GM21717 (cell line): ENCODE data around the gene PCDHGA5.
"Not testable (repeated sequence)": the region's sequence is repeated elsewhere in the genome, so short reads cannot be mapped to it uniquely, and the experiment has no call there.

ENCODE experiments used
- ATAC-seq: cut with Tn5 transposase; IDR thresholded peaks from one replicate; pipeline ENCODE4 v1.9.1; 2021; ENCODE audit warnings: mild to moderate bottlenecking, moderate library complexity; ENCODE audit not compliant: unreplicated experiment

The PCDHGA5 gene

DNA sequence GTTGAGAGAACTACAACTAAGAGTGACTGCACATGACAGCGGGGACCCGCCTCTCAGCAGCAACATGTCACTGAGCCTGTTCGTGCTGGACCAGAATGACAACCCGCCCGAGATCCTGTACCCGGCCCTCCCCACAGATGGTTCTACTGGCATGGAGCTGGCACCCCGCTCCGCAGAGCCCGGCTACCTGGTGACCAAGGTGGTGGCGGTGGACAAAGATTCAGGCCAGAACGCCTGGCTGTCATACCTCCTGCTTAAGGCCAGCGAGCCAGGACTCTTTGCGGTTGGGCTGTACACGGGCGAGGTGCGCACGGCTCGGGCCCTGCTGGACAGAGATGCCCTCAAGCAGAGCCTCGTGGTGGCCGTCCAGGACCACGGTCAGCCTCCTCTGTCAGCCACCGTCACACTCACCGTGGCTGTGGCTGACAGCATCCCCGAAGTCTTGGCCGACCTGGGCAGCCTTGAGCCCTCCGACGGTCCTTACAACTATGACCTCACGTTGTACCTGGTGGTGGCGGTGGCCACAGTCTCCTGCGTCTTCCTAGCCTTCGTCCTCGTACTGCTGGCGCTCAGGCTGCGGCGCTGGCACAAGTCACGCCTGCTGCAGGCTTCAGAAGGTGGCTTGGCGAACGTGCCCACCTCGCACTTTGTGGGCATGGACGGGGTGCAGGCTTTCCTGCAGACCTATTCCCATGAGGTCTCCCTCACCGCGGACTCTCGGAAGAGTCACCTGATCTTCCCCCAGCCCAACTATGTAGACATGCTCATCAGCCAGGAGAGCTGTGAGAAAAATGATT, 20.7 kb downstream of the PCDHGA5 start:
- ATAC-seq, result no peak

DNA sequence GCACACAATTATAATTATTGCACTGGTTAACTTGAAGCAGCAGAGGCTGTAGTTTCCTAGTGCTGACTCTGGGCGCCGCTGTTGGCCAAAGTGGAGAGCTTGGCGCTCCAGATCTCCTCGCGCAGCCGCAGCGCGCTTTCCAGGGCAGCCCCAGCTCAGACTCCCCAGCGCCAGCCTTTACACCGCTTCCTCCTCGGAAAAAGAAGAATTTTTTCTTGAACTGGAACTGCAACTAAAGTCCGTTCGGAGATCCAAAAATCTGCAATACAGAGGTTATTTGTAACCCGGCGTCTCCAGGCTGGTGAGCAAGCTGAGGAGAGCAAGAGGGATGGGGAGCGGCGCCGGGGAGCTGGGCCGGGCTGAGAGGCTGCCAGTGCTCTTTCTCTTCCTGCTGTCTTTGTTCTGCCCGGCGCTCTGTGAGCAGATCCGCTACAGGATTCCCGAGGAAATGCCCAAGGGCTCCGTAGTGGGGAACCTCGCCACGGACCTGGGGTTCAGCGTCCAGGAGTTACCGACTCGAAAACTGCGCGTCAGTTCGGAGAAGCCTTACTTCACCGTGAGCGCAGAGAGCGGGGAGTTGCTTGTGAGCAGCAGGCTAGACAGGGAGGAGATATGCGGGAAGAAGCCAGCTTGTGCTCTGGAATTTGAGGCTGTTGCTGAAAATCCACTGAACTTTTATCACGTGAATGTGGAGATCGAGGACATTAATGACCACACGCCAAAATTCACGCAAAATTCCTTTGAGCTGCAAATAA, 23.8 kb downstream of the PCDHGA5 start, which contains the start of gene PCDHGB4:
TSS of gene PCDHGB4 (plus strand) at position 142 of the 755 bp plus-strand sequence. CDS start at position 329, 187 bp downstream.
- peak; percentile 91 for ATAC-seq

DNA sequence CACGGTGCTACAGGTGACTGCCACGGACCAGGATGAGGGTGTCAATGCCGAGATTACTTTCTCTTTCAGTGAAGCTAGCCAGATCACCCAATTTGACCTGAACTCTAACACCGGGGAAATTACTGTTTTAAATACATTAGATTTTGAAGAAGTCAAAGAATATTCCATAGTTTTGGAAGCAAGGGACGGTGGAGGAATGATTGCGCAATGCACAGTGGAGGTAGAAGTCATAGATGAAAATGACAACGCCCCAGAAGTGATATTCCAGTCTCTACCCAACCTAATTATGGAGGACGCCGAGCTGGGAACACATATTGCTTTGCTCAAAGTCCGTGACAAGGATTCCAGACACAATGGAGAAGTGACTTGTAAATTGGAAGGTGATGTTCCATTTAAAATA, 24.7 kb downstream of the PCDHGA5 start:
- no peak for ATAC-seq

DNA sequence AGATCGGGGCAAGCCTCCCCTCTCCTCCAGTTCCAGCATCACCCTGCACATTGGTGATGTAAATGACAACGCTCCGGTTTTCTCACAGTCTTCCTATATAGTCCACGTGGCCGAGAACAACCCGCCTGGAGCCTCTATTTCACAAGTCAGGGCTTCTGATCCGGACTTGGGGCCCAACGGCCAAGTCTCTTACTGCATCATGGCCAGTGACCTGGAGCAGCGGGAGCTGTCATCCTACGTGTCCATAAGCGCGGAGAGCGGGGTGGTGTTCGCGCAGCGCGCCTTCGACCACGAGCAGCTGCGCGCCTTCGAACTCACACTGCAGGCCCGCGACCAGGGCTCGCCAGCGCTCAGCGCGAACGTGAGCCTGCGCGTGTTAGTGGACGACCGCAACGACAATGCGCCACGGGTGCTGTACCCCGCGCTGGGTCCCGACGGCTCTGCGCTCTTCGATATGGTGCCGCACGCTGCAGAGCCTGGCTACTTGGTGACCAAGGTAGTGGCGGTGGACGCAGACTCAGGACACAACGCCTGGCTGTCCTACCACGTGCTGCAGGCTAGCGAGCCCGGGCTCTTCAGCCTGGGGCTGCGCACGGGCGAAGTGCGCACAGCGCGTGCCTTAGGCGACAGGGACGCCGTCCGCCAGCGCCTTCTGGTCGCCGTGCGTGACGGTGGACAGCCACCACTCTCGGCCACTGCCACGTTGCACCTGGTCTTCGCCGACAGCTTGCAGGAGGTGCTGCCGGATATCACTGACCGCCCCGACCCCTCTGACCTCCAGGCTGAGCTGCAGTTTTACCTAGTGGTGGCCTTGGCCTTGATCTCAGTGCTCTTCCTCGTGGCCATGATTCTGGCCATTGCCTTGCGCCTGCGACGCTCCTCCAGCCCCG, 25.4 kb downstream of the PCDHGA5 start:
- no peak for ATAC-seq

DNA sequence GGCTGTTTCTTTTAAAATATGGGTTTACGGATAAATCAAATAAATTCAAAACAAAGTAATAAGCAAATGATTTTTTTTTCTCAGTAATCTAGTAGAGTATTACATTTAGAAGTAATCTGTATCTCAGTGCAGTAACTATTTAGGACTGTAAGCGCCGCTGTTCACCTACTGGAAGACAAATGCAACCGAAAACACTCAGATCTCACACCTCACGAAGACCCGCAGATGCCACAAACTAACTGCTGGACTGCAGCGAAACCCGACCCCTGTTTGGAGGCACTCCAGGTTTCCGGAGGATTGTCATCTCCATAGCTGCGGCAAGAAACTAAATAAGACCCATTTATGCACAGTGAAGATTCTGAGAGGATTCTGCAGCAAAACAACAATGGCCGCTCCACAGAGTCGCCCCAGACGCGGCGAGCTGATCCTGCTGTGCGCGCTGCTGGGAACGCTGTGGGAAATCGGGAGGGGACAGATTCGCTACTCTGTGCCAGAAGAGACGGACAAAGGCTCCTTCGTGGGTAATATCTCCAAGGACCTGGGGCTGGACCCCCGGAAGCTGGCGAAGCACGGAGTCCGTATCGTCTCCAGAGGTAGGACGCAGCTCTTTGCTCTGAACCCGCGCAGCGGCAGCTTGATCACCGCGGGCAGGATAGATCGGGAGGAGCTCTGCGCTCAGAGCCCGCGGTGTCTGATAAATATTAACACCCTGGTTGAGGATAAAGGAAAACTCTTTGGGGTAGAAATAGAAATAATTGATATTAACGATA, 28.7 kb downstream of the PCDHGA5 start, which contains the start of gene PCDHGA8:
TSS of gene PCDHGA8 (plus strand) at position 205 of the 770 bp plus-strand sequence. CDS start at position 386, 181 bp downstream.
- ATAC-seq, result no peak

DNA sequence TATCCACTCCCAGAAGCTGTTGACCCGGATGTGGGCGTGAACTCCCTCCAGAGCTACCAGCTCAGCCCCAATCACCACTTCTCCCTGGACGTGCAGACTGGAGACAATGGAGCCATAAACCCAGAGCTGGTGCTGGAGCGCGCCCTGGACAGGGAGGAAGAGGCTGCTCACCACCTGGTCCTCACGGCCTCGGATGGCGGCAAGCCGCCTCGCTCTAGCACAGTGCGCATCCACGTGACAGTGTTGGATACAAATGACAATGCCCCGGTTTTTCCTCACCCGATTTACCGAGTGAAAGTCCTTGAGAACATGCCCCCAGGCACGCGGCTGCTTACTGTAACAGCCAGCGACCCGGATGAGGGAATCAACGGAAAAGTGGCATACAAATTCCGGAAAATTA, 29.3 kb downstream of the PCDHGA5 start:
- ATAC-seq, result no peak

DNA sequence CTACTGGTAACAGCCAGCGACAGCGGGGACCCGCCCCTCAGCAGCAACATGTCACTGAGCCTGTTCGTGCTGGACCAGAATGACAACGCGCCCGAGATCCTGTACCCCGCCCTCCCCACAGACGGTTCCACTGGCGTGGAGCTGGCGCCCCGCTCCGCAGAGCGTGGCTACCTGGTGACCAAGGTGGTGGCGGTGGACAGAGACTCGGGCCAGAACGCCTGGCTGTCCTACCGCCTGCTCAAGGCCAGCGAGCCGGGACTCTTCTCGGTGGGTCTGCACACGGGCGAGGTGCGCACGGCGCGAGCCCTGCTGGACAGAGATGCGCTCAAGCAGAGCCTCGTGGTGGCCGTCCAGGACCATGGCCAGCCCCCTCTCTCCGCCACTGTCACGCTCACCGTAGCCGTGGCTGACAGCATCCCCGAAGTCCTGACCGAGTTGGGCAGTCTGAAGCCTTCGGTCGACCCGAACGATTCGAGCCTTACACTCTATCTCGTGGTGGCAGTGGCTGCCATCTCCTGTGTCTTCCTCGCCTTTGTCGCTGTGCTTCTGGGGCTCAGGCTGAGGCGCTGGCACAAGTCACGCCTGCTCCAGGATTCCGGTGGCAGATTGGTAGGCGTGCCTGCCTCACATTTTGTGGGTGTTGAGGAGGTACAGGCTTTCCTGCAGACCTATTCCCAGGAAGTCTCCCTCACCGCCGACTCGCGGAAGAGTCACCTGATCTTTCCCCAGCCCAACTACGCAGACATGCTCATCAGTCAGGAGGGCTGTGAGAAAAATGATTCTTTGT, 30.6 kb downstream of the PCDHGA5 start:
- ATAC-seq, result not testable (repeated sequence)

DNA sequence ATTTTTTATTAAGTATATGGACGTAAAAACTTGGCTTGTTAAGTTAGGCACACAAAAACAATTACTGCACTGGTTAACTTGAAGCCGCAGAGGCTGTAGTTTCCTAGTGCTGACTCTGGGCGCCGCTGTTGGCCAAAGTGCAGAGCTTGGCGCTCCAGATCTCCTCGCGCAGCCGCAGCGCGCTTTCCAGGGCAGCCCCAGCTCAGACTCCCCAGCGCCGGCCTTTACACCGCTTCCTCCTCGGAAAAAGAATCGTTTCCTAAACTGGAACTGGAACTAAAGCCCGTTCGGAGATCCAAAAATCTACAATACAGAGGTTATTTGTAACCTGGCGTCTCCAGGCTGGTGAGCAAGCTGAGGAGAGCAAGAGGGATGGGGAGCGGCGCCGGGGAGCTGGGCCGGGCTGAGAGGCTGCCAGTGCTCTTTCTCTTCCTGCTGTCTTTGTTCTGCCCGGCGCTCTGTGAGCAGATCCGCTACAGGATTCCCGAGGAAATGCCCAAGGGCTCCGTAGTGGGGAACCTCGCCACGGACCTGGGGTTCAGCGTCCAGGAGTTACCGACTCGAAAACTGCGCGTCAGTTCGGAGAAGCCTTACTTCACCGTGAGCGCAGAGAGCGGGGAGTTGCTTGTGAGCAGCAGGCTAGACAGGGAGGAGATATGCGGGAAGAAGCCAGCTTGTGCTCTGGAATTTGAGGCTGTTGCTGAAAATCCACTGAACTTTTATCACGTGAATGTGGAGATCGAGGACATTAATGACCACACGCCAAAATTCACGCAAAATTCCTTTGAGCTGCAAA, 34.0 kb downstream of the PCDHGA5 start, which contains the start of gene PCDHGB5:
TSS of gene PCDHGB5 (plus strand) at position 192 of the 796 bp plus-strand sequence. CDS start at position 373, 181 bp downstream.
- ATAC-seq, result peak; percentile 96

DNA sequence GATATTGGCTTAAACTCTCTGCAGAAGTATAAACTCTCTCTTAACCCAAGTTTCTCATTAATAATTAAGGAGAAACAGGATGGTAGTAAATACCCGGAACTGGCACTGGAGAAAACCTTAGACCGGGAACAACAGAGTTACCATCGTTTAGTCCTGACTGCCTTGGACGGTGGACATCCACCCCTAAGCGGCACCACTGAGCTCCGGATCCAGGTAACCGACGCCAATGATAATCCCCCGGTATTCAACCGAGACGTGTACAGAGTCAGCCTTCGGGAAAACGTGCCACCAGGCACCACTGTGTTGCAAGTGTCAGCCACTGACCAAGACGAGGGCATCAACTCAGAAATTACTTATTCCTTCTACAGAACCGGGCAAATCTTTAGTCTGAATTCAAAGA, 34.6 kb downstream of the PCDHGA5 start:
- ATAC-seq, result no peak

DNA sequence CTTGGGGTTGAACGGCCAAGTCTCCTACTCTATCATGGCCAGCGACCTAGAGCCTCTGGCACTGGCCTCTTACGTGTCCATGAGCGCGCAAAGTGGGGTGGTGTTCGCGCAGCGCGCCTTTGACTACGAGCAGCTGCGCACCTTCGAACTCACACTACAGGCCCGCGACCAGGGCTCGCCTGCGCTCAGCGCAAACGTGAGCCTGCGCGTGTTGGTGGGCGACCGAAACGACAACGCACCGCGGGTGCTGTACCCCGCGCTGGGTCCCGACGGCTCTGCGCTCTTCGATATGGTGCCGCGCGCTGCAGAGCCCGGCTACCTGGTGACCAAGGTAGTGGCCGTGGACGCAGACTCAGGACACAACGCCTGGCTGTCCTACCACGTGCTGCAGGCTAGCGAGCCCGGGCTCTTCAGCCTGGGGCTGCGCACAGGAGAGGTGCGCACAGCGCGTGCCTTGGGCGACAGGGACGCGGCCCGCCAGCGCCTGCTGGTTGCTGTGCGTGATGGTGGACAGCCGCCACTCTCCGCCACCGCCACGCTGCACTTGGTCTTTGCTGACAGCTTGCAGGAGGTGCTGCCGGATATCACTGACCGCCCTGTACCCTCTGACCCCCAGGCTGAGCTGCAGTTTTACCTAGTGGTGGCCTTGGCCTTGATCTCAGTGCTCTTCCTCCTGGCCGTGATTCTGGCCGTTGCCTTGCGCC, 35.7 kb downstream of the PCDHGA5 start:
- no peak for ATAC-seq

DNA sequence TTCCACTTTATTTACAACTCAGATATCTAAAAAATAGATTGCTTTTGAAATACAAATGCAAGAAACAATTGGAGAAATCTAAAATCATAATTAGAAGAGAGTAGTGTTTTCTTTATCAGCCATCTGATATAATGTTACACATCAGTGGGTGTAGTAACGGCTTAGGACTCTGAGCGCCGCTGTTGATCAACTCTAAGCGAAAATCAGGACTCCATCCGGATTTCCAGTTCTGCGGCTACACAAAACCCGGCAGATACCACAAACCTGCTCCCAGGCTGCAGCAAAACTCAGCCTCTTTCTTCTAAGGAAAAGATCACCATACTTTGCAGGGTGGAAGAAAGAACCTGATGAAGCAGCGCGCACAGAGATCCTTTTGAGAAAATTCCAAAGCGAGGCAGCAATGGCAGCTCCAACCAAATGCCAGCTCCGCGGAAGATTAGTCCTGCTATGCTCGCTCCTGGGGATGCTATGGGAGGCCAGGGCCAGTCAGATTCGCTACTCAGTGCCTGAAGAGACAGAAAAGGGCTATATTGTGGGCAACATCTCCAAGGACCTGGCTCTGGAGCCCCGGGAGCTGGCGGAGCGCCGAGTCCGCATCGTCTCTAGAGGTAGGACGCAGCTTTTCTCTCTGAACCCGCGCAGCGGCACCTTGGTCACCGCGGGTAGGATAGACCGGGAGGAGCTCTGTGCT, 38.7 kb downstream of the PCDHGA5 start, which contains the start of gene PCDHGA9:
TSS of gene PCDHGA9 (plus strand) at position 226 of the 691 bp plus-strand sequence. CDS start at position 401, 175 bp downstream.
- ATAC-seq, result no peak

DNA sequence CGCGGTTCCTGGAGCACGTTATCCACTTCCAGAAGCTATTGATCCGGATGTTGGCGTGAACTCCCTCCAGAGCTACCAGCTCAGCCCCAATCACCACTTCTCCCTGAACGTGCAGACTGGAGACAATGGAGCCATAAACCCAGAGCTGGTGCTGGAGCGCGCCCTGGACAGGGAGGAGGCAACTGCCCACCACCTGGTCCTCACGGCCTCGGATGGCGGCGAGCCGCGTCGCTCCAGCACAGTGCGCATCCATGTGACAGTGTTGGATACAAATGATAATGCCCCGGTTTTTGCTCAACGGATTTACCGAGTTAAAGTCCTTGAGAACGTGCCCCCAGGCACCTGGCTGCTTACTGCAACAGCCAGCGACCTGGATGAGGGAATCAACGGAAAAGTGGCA, 39.4 kb downstream of the PCDHGA5 start:
- no peak for ATAC-seq

DNA sequence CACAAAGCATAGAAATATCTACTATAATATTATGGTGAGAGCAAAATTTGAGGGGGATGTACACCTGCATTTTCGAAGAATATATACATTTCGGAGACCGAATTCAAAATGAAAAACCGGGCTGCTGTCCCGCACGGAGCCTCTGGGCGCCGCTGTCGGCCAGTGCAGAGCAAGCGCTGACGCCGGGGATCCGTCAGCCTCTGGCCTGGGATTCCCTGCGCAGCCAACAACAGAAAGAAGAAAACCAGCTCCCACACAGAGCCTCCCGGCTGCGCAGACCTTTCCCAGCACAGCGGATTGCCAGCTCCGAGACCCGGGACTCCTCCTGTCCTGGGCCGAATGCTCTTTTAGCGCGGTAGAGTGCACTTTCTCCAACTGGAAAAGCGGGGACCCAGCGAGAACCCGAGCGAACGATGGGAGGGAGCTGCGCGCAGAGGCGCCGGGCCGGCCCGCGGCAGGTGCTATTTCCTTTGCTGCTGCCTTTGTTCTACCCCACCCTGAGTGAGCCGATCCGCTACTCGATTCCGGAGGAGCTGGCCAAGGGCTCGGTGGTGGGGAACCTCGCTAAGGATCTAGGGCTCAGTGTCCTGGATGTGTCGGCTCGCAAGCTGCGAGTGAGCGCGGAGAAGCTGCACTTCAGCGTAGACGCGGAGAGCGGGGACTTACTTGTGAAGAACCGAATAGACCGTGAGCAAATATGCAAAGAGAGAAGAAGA, 44.0 kb downstream of the PCDHGA5 start, which contains the start of gene PCDHGB6:
TSS of gene PCDHGB6 (plus strand) at position 232 of the 716 bp plus-strand sequence. CDS start at position 414, 182 bp downstream.
- ATAC-seq, result not testable (repeated sequence)

DNA sequence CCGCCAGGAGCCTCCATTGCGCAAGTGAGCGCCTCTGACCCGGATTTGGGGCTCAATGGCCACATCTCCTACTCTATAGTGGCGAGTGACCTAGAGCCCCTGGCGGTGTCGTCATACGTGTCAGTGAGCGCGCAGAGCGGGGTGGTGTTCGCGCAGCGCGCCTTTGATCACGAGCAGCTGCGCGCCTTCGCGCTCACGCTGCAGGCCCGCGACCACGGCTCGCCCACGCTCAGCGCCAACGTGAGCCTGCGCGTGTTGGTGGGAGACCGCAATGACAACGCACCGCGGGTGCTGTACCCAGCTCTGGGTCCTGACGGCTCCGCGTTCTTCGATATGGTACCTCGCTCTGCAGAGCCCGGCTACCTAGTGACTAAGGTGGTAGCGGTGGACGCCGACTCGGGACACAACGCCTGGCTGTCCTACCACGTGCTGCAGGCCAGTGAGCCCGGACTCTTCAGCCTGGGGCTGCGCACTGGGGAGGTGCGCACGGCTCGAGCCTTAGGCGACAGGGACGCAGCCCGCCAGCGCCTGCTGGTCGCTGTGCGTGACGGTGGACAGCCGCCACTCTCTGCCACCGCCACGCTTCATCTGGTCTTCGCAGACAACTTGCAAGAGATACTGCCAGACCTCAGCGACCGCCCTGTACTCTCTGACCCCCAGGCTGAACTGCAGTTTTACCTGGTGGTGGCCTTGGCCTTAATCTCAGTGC, 45.8 kb downstream of the PCDHGA5 start:
- no peak for ATAC-seq

DNA sequence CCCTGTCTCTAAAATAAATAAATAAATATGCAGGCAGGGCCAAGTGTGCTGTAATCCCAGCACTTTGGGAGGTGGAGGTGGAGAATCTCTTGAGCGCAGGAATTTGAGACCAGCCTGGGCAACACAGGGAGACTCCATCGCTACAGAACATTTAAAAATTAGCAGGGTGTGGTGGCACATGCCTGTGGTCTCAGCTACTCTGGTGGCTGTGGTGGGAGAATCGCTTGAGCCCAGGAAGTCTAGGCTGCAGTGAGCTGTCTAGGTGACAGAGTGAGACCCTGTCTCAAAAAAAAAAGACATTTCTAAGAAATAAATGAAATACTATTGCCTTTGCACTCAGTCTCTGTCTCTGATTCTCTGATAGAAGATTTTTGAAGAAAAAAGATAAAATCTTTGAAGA, 47.6 kb downstream of the PCDHGA5 start:
- ATAC-seq, result no peak
